Upper lobe of left lung (tissue), 4 donors: ENCODE measurements around the gene ALDH18A1.

ENCODE experiments used
- CTCF ChIP-seq, 6 experiments: fragments of 450-650 bp in 4 of 6; fragments of 200-600 bp in 2 of 6; sonication (generic) in 2 of 6; IDR thresholded peaks; one replicate each; pipeline ENCODE4 v1.5.1; 2016 to 2019; ENCODE audit warnings: antibody characterized with exemption in 6 of 6
- EP300 ChIP-seq, 4 donors: sonication (generic); formaldehyde crosslinking; IDR thresholded peaks; one replicate each; pipeline ENCODE4 v1.5.1; 2017; ENCODE audit warnings: antibody characterized with exemption in 4 of 4, control low read depth in 2 of 4
- POLR2AphosphoS5 ChIP-seq, 2 donors: sonication (generic); formaldehyde crosslinking; IDR thresholded peaks; one replicate each; pipeline ENCODE4 v1.5.1; 2017; ENCODE audit warnings: antibody characterized with exemption in 2 of 2

GRCh38 chr10:95674643-95675042 is 18.1 kb upstream of the ALDH18A1 start:
- TF ChIP-seq CTCF (IDR thresholded peaks at IDR 0.05): no peak
- TF ChIP-seq POLR2AphosphoS5 (IDR thresholded peaks at IDR 0.05): no peak
- no peak for TF ChIP-seq EP300 (IDR thresholded peaks at IDR 0.05)
